Heart left ventricle (tissue), 13 donors: ENCODE results near the gene MISP.

Experiments used
- CTCF ChIP-seq, 12 donors: fragments of 200-600 bp; sonication (generic) in 4 of 12; IDR thresholded peaks; one replicate each; pipeline versions ENCODE4 v1.5.0 to v1.8.0; 2018 to 2022; ENCODE audit warnings: antibody characterized with exemption in 12 of 12, mild to moderate bottlenecking in 5 of 12
- POLR2A ChIP-seq, 2 donors: fragments of 450-650 bp; IDR thresholded peaks; one replicate each; pipeline ENCODE4 v1.6.1; 2017; ENCODE audit warnings: antibody characterized with exemption in 2 of 2, mild to moderate bottlenecking in 2 of 2, moderate library complexity in 2 of 2
- donor health status: ischemic (EF 13 %, LVEDD 7.1; RV severe dilation, severe dysfunction).
- donor health status: DM: no; HTN: yes; CAD: no.
- donor health status: DM: no; HTN: no; CAD: no.
- donor health status: ischemic (EF 25% LVEDD 6.9; RV normal size, moderate dysfunction).
- donor health status: ischemic (EF 25% LVEDD 5.7; RV mildly dilated, moderate dysfunction).
- donor health status: ischemic (EF 35%, LVEDD 5.7; RV mildly dilated, moderate dysfunction).
- donor health status: nonischemic (EF 11% LVEDD 7.7; RV severe dilation, severe dysfunction).
- donor health status: DM: yes; HTN: yes; CAD: no.
- donor health status: PGD.
- donor health status: ischemic (EF 29% LVEDD 5.4; RV normal size, mild dysfunction).
- donor health status: nonischemic (EF 23%, LVEDD 6.1; RV moderate dilation, normal function).

GRCh38 chr19:808423-808775 lies 57.5 kb downstream of the MISP start:
- TF ChIP-seq CTCF (IDR thresholded peaks at IDR 0.05) (no peak), POLR2A (IDR thresholded peaks at IDR 0.05) (no peak)
